Measurements from ENCODE around the gene RBP3.

The RBP3 gene

DNA sequence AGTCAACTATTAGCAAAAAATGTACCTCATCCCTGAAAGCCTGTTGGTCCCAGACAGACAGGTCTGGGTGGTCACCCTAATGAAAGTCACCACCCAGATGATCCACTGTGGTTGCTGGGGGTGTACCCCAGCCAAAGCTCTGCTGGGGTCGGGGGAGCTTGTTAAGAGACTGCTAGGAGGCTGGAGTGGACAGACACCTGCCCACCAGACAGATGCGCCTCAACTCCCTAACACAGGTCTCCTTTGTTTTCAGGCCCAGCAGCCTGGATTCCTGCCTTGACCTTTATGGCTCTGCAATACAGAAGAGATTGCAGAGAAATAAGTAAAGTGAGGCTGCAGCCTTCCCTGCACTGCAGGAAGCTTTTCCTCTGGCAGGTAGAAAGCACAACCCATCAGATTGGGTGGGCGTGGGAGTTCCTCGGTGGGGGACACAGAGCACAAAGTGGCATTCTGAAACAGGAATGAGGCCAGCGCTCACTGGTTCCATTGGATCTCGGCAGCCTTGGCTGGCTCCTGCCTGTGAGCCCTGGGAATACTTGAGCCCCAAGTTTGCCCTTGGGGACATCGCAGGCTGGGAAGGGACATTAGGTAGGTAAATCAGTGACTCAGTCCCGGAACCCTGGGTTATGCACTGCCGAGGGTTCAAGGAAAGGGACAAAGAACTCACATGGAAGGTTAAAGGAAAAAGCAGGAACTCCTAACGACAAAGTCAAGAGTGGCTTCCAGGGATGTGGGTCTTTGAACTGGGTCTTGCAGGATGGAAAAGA lies 53.9 kb downstream of the RBP3 start:
- no peak for DNase-seq (ENCODE audit: low read depth)

DNA sequence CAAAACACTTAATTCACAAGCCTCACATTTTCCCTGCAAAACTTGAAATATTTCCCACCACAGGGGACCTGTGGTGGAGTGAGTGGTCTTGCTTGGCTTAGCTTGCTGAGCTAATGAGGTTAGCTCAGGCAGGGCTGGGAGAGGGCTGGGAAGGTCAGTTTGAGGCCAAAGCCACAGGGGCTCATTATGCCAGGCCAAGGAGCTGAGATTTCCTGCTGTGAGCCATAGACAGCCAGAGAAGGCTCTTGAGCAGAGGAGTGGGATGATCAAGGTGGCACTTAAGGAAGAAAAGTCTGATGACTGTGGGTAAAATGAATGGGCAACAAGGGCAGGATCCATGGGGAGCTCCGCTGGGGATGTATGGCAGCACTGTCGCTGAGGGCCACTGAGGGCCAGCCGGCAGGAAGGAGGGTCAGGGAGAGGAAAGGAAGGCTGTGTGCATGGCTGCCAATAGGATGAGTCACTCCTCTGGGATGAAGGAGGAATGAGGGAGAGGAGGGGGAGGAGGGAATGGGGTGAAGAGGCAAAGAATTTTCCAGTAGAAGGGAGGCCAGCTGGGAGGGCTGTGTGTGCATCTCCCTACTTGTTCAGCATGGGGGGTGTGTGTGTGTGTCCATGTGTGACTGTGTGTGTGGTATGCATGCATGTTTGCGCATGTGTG lies 54.6 kb downstream of the RBP3 start:
- peak; percentile 94 for DNase-seq (ENCODE audit: low read depth)

- peak; percentile 15 for DNase-seq (ENCODE audit: low read depth)
Observed at GRCh38 chr10:47403446-47404318, 55.5 kb downstream of the RBP3 start.

DNA sequence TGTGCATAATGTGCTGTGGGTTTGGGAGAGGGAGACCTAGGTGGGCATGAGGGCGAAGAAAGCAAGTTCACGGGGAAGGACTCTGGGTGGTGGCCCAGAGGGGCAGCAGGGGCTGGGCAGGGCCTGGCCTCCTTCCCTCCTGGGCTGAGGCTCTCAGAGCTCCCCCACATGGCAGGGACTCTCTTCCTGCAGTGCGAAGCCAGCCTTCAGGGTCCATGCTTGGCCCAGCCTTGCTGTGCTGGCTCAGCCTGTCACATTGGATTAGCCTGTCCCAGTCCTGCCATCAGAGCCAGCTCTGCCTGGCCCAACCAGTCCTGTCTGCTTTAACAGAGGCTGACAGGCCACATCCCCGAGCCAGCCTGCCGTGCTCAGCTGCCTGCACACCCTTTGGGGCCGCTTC lies 56.3 kb downstream of the RBP3 start:
- no peak for DNase-seq (ENCODE audit: low read depth)

DNA sequence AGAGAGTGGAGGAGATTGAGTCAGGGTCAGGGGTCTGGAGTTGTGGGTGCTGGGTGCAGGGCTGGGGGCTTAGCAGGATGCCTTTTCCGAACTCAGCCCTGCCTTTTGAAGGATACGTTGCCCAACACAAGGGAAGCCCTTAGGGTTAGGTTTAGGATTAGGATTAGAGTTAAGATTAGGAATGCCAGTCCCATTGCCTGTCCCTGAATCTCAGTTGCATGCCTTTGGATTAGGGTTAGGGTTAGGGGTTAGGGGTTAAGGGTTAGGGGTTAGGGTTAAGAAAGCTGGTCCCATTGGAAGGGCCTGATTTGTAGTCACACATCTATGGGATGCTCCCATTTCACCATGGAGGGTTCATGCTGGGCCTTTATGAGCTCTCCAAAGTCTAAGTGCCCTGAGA lies 56.8 kb downstream of the RBP3 start:
- DNase-seq (ENCODE audit: low read depth): no peak

DNA sequence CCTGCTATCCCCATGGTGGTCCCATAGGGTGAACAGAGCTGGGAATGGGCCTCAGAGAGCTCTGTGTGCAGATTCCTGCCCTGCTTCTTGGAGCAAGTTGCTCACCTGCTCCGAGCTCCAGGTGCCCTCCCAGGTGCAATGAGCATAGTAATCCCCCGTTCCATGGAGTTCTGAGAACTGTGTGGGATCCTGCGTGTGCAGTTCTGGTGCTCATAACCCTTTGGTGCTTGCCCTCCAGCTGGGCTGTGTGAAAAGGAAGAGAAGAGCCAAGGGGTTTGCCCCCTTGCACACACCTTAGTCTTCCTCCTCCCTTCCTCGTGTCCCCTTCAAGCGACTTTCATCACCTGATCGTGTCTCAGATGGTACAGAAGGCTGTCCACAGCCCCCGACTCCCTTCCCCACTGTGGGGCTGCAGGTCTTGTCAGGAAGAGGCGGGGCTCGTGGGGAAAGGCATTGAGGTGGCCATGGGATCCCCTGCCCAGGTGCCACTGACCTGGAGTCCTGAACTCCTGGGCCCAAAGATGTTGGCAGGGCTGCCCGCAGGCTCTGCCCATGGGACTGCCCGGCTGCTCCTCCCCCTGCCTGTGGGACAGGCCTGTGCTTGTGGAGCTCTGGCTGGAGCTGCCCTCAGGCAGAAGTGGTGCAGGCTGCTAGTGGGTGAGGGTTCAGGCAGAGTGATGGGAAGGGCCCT lies 57.8 kb downstream of the RBP3 start:
- no peak for DNase-seq (ENCODE audit: low read depth)

DNA sequence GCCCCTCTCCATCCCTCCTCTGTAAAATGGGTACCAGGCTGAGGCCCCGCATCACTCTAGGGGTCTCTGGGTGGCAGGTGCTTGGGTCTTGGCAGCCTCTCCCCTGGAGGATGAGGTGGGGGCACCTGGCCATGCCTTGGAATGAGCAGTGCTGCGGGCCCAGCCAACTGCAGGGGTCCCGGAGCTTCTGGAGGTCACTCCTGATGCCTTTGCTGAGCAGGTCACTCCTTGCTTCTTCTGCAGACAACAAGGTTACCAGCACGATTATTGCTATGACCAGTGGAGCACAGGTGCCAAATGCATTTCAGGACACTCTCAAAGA lies 58.3 kb downstream of the RBP3 start:
- DNase-seq (ENCODE audit: low read depth): no peak

- peak; percentile 99 for DNase-seq (ENCODE audit: low read depth)
Observed at GRCh38 chr10:47406870-47407691, 58.9 kb downstream of the RBP3 start.
